ENCODE data around the gene EXOC3.

Gene EXOC3

DNA sequence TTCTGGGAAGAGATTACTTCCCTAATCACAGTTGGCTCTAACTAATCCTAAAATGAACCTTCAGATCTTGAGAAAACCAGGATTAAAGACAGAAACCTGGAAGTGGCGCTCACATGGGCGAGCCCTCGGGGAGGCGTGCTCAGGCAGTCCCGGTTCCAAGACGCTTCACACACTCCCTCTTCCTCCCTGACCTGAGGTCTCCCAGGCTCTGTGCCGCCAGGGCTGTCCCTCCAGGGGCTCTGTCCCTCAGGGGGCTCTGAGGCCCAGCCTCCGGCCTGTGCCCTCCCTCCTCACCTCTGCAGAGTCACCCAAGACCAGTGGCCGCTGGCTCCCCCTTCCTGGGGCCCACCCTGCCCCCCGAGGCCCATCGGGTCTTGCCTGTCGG lies 71.1 kb downstream of the EXOC3 start:
- Histone ChIP-seq H3K27me3 (ENCODE audit: insufficient read depth, poor library complexity, severe bottlenecking) (peaks cover 5% of the 10 kb centered on the region), H3K4me3 (replicated peaks; ENCODE audit: insufficient read depth, low read length) (no peak overlapping the region), H3K27ac (replicated peaks) (no peak overlapping the region)
- DNase-seq (ENCODE audit: low read depth in 1 of 2, low spot score in 1 of 2): no peak
- TF ChIP-seq GABPA (IDR thresholded peaks at IDR 0.05; ENCODE audit: low read depth): no peak
- no peak for TF ChIP-seq POLR2AphosphoS5 (IDR thresholded peaks at IDR 0.05; ENCODE audit: low read depth)
- TF ChIP-seq, protein P1, sequence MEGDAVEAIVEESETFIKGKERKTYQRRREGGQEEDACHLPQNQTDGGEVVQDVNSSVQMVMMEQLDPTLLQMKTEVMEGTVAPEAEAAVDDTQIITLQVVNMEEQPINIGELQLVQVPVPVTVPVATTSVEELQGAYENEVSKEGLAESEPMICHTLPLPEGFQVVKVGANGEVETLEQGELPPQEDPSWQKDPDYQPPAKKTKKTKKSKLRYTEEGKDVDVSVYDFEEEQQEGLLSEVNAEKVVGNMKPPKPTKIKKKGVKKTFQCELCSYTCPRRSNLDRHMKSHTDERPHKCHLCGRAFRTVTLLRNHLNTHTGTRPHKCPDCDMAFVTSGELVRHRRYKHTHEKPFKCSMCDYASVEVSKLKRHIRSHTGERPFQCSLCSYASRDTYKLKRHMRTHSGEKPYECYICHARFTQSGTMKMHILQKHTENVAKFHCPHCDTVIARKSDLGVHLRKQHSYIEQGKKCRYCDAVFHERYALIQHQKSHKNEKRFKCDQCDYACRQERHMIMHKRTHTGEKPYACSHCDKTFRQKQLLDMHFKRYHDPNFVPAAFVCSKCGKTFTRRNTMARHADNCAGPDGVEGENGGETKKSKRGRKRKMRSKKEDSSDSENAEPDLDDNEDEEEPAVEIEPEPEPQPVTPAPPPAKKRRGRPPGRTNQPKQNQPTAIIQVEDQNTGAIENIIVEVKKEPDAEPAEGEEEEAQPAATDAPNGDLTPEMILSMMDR (IDR thresholded peaks at IDR 0.05; ENCODE audit: insufficient read depth, low read length): no peak
- no peak for TF ChIP-seq SPI1 (IDR thresholded peaks at IDR 0.05; ENCODE audit: borderline replicate concordance, low read depth)
- TF ChIP-seq REST (IDR thresholded peaks at IDR 0.05; ENCODE audit: insufficient replicate concordance, low read depth): no peak

DNA sequence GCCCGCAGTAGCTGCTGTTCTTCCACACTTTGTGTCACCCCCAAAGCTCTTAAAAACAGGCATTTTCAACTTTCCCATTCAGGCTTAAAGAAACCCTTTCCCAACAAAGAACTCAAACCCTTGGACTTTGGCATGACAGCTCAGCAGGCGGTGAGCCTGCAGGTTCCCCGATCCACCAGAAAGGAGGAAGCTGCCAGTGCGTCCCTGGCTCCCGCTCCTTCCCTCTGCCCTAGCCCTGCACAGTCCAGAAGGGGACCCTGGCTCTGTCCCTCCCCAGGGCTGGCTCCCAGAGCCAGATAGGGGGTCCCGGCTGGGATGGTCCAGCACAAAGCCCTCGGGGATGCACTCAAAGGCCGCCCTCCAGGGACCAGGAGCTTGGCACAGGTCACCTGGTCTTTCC lies 71.7 kb downstream of the EXOC3 start:
- DNase-seq (ENCODE audit: low read depth in 1 of 2, low spot score in 1 of 2): no peak
- Histone ChIP-seq H3K4me3 (replicated peaks; ENCODE audit: insufficient read depth, low read length) (no peak overlapping the region), H3K27ac (replicated peaks) (no peak overlapping the region), H3K27me3 (ENCODE audit: insufficient read depth, poor library complexity, severe bottlenecking) (peaks cover 7% of the 10 kb centered on the region)
- TF ChIP-seq POLR2AphosphoS5 (IDR thresholded peaks at IDR 0.05; ENCODE audit: low read depth): no peak
- no peak for TF ChIP-seq SPI1 (IDR thresholded peaks at IDR 0.05; ENCODE audit: borderline replicate concordance, low read depth)
- TF ChIP-seq, protein P1 (IDR thresholded peaks at IDR 0.05; ENCODE audit: insufficient read depth, low read length): no peak
- TF ChIP-seq REST (IDR thresholded peaks at IDR 0.05; ENCODE audit: insufficient replicate concordance, low read depth): no peak
- TF ChIP-seq GABPA (IDR thresholded peaks at IDR 0.05; ENCODE audit: low read depth): no peak

- H3K27me3 ChIP-seq (ENCODE audit: insufficient read depth, poor library complexity, severe bottlenecking): peaks cover 10% of the 10 kb centered on the region
- TF ChIP-seq GABPA (IDR thresholded peaks at IDR 0.05; ENCODE audit: low read depth) (no peak), SPI1 (IDR thresholded peaks at IDR 0.05; ENCODE audit: borderline replicate concordance, low read depth) (no peak), REST (IDR thresholded peaks at IDR 0.05; ENCODE audit: insufficient replicate concordance, low read depth) (no peak), POLR2AphosphoS5 (IDR thresholded peaks at IDR 0.05; ENCODE audit: low read depth) (no peak)
- TF ChIP-seq, protein P1 (IDR thresholded peaks at IDR 0.05; ENCODE audit: insufficient read depth, low read length): no peak
Measured at GRCh38 chr5:515273-515836, 72.4 kb downstream of the EXOC3 start.

More at GRCh38 chr5:515273-515836, 72.4 kb downstream of the EXOC3 start:
- Histone ChIP-seq H3K27ac (replicated peaks) (no peak overlapping the region), H3K4me3 (replicated peaks; ENCODE audit: insufficient read depth, low read length) (no peak overlapping the region)
- DNase-seq (ENCODE audit: low read depth in 1 of 2, low spot score in 1 of 2): no peak

All from HL-60 (cell line).